ENCODE results near the gene TEC.

TEC gene

GRCh38 chr4:48254381-48255071 lies 15.1 kb downstream of the TEC start:
- no peak overlapping the region for H3K4me3 ChIP-seq (ENCODE audit: insufficient read depth, low read depth, low read length)
- H3K36me3 ChIP-seq (ENCODE audit: control insufficient read depth, insufficient read depth, low read length) = no peaks in the 10 kb centered on the region
- H3K27me3 ChIP-seq (ENCODE audit: control insufficient read depth, insufficient read depth, low read length, poor library complexity, severe bottlenecking) = no peaks in the 10 kb centered on the region
- no peaks in the 10 kb centered on the region for H3K9me3 ChIP-seq (ENCODE audit: control insufficient read depth, low read length)
- 91 to 92% methylated on average over 6 of the region's 6 CpGs for WGBS, 2 experiments
- no peak overlapping the region for H3K27ac ChIP-seq (ENCODE audit: insufficient read depth, low read depth, low read length, poor library complexity, severe bottlenecking)
- no peaks in the 10 kb centered on the region for H3K4me1 ChIP-seq (ENCODE audit: control insufficient read depth, insufficient read depth, low read length)

- Histone ChIP-seq H3K9me3 (ENCODE audit: control insufficient read depth, low read length) (no peaks in the 10 kb centered on the region), H3K27me3 (ENCODE audit: control insufficient read depth, insufficient read depth, low read length, poor library complexity, severe bottlenecking) (no peaks in the 10 kb centered on the region), H3K27ac (ENCODE audit: insufficient read depth, low read depth, low read length, poor library complexity, severe bottlenecking) (no peak overlapping the region), H3K4me1 (ENCODE audit: control insufficient read depth, insufficient read depth, low read length) (no peaks in the 10 kb centered on the region), H3K36me3 (ENCODE audit: control insufficient read depth, insufficient read depth, low read length) (no peaks in the 10 kb centered on the region), H3K4me3 (ENCODE audit: insufficient read depth, low read depth, low read length) (no peak overlapping the region)
Measured at GRCh38 chr4:48252313-48252712, 17.3 kb downstream of the TEC start.

GRCh38 chr4:48250980-48251379 lies 18.7 kb downstream of the TEC start:
- no peak overlapping the region for H3K4me3 ChIP-seq (ENCODE audit: insufficient read depth, low read depth, low read length)
- H3K36me3 ChIP-seq (ENCODE audit: control insufficient read depth, insufficient read depth, low read length) = no peaks in the 10 kb centered on the region
- H3K27me3 ChIP-seq (ENCODE audit: control insufficient read depth, insufficient read depth, low read length, poor library complexity, severe bottlenecking) = no peaks in the 10 kb centered on the region
- 89 to 96% methylated on average over 2 of the region's 2 CpGs for WGBS, 2 experiments
- no peak overlapping the region for H3K27ac ChIP-seq (ENCODE audit: insufficient read depth, low read depth, low read length, poor library complexity, severe bottlenecking)
- no peaks in the 10 kb centered on the region for H3K9me3 ChIP-seq (ENCODE audit: control insufficient read depth, low read length)
- H3K4me1 ChIP-seq (ENCODE audit: control insufficient read depth, insufficient read depth, low read length) = no peaks in the 10 kb centered on the region

GRCh38 chr4:48250343-48250742 lies 19.3 kb downstream of the TEC start:
- Histone ChIP-seq H3K4me3 (ENCODE audit: insufficient read depth, low read depth, low read length) (no peak overlapping the region), H3K27ac (ENCODE audit: insufficient read depth, low read depth, low read length, poor library complexity, severe bottlenecking) (no peak overlapping the region), H3K36me3 (ENCODE audit: control insufficient read depth, insufficient read depth, low read length) (no peaks in the 10 kb centered on the region), H3K27me3 (ENCODE audit: control insufficient read depth, insufficient read depth, low read length, poor library complexity, severe bottlenecking) (no peaks in the 10 kb centered on the region), H3K9me3 (ENCODE audit: control insufficient read depth, low read length) (no peaks in the 10 kb centered on the region), H3K4me1 (ENCODE audit: control insufficient read depth, insufficient read depth, low read length) (no peaks in the 10 kb centered on the region)
- 91 to 93% methylated on average over 4 of the region's 4 CpGs for WGBS, 2 experiments

GRCh38 chr4:48249378-48249777 lies 20.3 kb downstream of the TEC start:
- Histone ChIP-seq H3K27me3 (ENCODE audit: control insufficient read depth, insufficient read depth, low read length, poor library complexity, severe bottlenecking) (no peaks in the 10 kb centered on the region), H3K4me3 (ENCODE audit: insufficient read depth, low read depth, low read length) (no peak overlapping the region), H3K4me1 (ENCODE audit: control insufficient read depth, insufficient read depth, low read length) (no peaks in the 10 kb centered on the region), H3K36me3 (ENCODE audit: control insufficient read depth, insufficient read depth, low read length) (no peaks in the 10 kb centered on the region), H3K27ac (ENCODE audit: insufficient read depth, low read depth, low read length, poor library complexity, severe bottlenecking) (no peak overlapping the region), H3K9me3 (ENCODE audit: control insufficient read depth, low read length) (no peaks in the 10 kb centered on the region)
- 82 to 93% methylated on average over 1 of the region's 1 CpG for WGBS, 2 experiments

GRCh38 chr4:48248559-48248953 lies 21.1 kb downstream of the TEC start:
- WGBS, 2 experiments = 89 to 100% methylated on average over 1 of the region's 1 CpG
- no peak overlapping the region for H3K4me3 ChIP-seq (ENCODE audit: insufficient read depth, low read depth, low read length)

GRCh38 chr4:48247878-48248558 lies 21.6 kb downstream of the TEC start:
- Histone ChIP-seq H3K36me3 (ENCODE audit: control insufficient read depth, insufficient read depth, low read length) (no peaks in the 10 kb centered on the region), H3K27ac (ENCODE audit: insufficient read depth, low read depth, low read length, poor library complexity, severe bottlenecking) (no peak overlapping the region), H3K27me3 (ENCODE audit: control insufficient read depth, insufficient read depth, low read length, poor library complexity, severe bottlenecking) (no peaks in the 10 kb centered on the region), H3K9me3 (ENCODE audit: control insufficient read depth, low read length) (no peaks in the 10 kb centered on the region), H3K4me1 (ENCODE audit: control insufficient read depth, insufficient read depth, low read length) (no peaks in the 10 kb centered on the region), H3K4me3 (ENCODE audit: insufficient read depth, low read depth, low read length) (no peak overlapping the region)
- 88 to 94% methylated on average over 5 of the region's 5 CpGs for WGBS, 2 experiments

More at GRCh38 chr4:48248559-48248953, 21.1 kb downstream of the TEC start:
- Histone ChIP-seq H3K36me3 (ENCODE audit: control insufficient read depth, insufficient read depth, low read length) (no peaks in the 10 kb centered on the region), H3K27ac (ENCODE audit: insufficient read depth, low read depth, low read length, poor library complexity, severe bottlenecking) (no peak overlapping the region), H3K27me3 (ENCODE audit: control insufficient read depth, insufficient read depth, low read length, poor library complexity, severe bottlenecking) (no peaks in the 10 kb centered on the region), H3K4me1 (ENCODE audit: control insufficient read depth, insufficient read depth, low read length) (no peaks in the 10 kb centered on the region), H3K9me3 (ENCODE audit: control insufficient read depth, low read length) (no peaks in the 10 kb centered on the region)

DNA sequence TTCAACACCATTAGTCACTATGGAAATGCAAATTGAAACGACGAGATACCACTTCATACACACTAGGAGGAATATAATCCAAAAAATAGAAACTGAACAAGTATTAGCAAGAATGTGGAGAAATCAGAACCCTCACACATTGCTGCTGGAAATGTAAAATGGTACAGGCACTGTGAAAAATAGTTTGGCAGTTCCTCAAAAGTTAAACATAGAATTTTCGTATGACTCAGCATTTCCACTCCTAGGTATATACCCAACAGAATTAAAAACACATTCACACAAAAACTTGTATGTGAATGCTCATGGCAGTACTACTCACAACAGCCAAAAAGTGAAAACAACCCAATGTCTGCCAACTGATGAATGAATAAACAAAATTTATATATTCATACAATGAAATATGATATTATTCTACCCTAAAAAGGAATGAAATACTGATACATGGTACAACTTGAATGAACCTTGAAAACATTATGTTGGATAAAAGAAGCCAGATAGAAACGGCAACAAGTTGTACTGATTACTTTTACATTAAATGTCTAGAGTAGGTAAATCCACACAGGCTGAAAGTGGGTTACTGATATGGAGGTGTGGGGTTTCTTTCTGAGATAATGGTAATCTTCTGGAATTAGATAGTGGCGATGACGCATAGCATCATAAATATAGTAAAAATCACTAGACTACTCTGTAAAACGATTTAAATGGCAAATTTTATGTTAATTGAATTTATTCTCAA lies 22.3 kb downstream of the TEC start:
- Histone ChIP-seq H3K27me3 (ENCODE audit: control insufficient read depth, insufficient read depth, low read length, poor library complexity, severe bottlenecking) (no peaks in the 10 kb centered on the region), H3K4me3 (ENCODE audit: insufficient read depth, low read depth, low read length) (no peak overlapping the region), H3K9me3 (ENCODE audit: control insufficient read depth, low read length) (no peaks in the 10 kb centered on the region), H3K4me1 (ENCODE audit: control insufficient read depth, insufficient read depth, low read length) (no peaks in the 10 kb centered on the region), H3K36me3 (ENCODE audit: control insufficient read depth, insufficient read depth, low read length) (no peaks in the 10 kb centered on the region), H3K27ac (ENCODE audit: insufficient read depth, low read depth, low read length, poor library complexity, severe bottlenecking) (no peak overlapping the region)
- WGBS, 2 experiments = 90 to 97% methylated on average over 4 of the region's 7 CpGs

DNA sequence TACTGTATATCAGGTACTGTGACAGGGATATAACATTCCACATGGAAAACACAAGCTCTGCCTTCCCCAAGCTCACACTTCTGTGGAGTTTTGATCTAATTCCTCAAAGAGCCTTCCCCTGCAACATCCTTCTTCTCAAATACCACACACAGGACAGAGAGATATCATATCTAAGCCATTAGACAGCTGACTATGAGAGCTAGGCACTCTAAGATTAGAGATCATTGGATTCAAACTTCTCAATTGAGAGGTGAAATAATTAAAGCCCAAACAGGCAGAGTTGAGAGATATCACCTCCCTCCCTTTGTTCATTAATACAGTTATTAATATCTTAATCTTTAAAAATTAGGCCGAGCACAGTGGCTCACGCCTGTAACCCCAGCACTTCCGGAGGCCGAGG lies 25.0 kb downstream of the TEC start:
- 84 to 91% methylated on average over 4 of the region's 4 CpGs for WGBS, 2 experiments
- H3K4me3 ChIP-seq (ENCODE audit: insufficient read depth, low read depth, low read length) = no peak overlapping the region
- H3K9me3 ChIP-seq (ENCODE audit: control insufficient read depth, low read length) = no peaks in the 10 kb centered on the region
- H3K27me3 ChIP-seq (ENCODE audit: control insufficient read depth, insufficient read depth, low read length, poor library complexity, severe bottlenecking) = no peaks in the 10 kb centered on the region
- no peak overlapping the region for H3K27ac ChIP-seq (ENCODE audit: insufficient read depth, low read depth, low read length, poor library complexity, severe bottlenecking)
- H3K36me3 ChIP-seq (ENCODE audit: control insufficient read depth, insufficient read depth, low read length) = no peaks in the 10 kb centered on the region
- no peaks in the 10 kb centered on the region for H3K4me1 ChIP-seq (ENCODE audit: control insufficient read depth, insufficient read depth, low read length)

DNA sequence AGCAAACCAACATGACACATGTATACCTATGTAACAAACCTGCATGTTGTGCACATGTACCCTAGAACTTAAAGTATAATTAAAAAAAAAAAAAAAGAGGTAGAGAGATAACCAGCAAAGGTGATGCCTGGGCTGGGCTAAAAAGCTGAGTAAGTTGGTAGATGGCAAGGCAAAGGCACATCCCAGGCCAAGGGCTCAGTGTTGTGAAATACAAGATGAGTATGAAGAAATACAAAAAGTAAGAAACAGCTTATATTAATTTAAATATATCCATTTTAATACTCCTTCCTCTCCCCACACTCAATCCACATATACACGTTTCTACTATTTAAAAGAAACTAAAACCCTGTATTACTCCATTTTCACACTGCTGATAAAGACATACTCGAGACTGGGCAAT lies 25.8 kb downstream of the TEC start:
- Histone ChIP-seq H3K4me1 (ENCODE audit: control insufficient read depth, insufficient read depth, low read length) (no peaks in the 10 kb centered on the region), H3K27ac (ENCODE audit: insufficient read depth, low read depth, low read length, poor library complexity, severe bottlenecking) (no peak overlapping the region), H3K4me3 (ENCODE audit: insufficient read depth, low read depth, low read length) (no peak overlapping the region), H3K27me3 (ENCODE audit: control insufficient read depth, insufficient read depth, low read length, poor library complexity, severe bottlenecking) (no peaks in the 10 kb centered on the region), H3K36me3 (ENCODE audit: control insufficient read depth, insufficient read depth, low read length) (no peaks in the 10 kb centered on the region), H3K9me3 (ENCODE audit: control insufficient read depth, low read length) (no peaks in the 10 kb centered on the region)
- 80 to 96% methylated on average over 2 of the region's 2 CpGs for WGBS, 2 experiments
